Measurements from ENCODE around the gene HPS1. TPM values are rescaled to one million over a fixed set of nuclear protein-coding genes. Genes with fewer than 3 reads are reported as not detected.

The HPS1 gene
- total and polyA plus RNA-seq, 2 experiments from 2014 or later: 21.4 to 51.2 TPM

DNA sequence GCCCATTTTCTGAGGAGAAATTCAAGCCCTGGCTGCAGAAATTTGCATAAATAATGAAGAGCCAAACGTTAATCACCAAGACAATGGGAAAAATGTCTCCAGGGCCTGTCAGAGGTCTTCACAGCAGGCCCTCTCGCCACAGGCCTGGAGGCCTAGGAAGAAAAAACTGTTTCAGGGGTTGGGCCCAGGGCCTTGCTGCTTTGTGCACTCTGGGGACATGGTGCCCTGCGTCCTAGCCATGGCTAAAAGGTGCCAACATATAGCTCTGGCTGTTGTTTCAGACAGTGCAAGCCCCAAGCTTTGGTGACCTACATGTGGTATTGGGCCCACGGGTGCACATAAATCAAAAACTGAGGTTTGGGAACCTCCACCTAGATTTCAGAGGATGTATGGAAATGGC, 8.0 kb downstream of the HPS1 start (continued):
- TF ChIP-seq, protein P1, sequence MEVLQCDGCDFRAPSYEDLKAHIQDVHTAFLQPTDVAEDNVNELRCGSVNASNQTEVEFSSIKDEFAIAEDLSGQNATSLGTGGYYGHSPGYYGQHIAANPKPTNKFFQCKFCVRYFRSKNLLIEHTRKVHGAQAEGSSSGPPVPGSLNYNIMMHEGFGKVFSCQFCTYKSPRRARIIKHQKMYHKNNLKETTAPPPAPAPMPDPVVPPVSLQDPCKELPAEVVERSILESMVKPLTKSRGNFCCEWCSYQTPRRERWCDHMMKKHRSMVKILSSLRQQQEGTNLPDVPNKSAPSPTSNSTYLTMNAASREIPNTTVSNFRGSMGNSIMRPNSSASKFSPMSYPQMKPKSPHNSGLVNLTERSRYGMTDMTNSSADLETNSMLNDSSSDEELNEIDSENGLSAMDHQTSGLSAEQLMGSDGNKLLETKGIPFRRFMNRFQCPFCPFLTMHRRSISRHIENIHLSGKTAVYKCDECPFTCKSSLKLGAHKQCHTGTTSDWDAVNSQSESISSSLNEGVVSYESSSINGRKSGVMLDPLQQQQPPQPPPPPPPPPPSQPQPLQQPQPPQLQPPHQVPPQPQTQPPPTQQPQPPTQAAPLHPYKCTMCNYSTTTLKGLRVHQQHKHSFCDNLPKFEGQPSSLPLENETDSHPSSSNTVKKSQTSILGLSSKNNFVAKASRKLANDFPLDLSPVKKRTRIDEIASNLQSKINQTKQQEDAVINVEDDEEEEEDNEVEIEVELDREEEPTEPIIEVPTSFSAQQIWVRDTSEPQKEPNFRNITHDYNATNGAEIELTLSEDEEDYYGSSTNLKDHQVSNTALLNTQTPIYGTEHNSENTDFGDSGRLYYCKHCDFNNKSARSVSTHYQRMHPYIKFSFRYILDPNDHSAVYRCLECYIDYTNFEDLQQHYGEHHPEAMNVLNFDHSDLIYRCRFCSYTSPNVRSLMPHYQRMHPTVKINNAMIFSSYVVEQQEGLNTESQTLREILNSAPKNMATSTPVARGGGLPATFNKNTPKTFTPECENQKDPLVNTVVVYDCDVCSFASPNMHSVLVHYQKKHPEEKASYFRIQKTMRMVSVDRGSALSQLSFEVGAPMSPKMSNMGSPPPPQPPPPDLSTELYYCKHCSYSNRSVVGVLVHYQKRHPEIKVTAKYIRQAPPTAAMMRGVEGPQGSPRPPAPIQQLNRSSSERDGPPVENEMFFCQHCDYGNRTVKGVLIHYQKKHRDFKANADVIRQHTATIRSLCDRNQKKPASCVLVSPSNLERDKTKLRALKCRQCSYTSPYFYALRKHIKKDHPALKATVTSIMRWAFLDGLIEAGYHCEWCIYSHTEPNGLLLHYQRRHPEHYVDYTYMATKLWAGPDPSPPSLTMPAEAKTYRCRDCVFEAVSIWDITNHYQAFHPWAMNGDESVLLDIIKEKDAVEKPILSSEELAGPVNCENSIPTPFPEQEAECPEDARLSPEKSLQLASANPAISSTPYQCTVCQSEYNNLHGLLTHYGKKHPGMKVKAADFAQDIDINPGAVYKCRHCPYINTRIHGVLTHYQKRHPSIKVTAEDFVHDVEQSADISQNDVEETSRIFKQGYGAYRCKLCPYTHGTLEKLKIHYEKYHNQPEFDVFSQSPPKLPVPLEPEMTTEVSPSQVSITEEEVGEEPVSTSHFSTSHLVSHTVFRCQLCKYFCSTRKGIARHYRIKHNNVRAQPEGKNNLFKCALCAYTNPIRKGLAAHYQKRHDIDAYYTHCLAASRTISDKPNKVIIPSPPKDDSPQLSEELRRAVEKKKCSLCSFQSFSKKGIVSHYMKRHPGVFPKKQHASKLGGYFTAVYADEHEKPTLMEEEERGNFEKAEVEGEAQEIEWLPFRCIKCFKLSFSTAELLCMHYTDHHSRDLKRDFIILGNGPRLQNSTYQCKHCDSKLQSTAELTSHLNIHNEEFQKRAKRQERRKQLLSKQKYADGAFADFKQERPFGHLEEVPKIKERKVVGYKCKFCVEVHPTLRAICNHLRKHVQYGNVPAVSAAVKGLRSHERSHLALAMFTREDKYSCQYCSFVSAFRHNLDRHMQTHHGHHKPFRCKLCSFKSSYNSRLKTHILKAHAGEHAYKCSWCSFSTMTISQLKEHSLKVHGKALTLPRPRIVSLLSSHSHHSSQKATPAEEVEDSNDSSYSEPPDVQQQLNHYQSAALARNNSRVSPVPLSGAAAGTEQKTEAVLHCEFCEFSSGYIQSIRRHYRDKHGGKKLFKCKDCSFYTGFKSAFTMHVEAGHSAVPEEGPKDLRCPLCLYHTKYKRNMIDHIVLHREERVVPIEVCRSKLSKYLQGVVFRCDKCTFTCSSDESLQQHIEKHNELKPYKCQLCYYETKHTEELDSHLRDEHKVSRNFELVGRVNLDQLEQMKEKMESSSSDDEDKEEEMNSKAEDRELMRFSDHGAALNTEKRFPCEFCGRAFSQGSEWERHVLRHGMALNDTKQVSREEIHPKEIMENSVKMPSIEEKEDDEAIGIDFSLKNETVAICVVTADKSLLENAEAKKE (CRISPR knock-in tag; IDR thresholded peaks at IDR 0.05): no peak
- TF ChIP-seq JUNB (IDR thresholded peaks at IDR 0.05; ENCODE audit: unreplicated experiment) (no peak), CREB1 (CRISPR knock-in tag; IDR thresholded peaks at IDR 0.05; ENCODE audit: low read depth) (no peak)

DNA sequence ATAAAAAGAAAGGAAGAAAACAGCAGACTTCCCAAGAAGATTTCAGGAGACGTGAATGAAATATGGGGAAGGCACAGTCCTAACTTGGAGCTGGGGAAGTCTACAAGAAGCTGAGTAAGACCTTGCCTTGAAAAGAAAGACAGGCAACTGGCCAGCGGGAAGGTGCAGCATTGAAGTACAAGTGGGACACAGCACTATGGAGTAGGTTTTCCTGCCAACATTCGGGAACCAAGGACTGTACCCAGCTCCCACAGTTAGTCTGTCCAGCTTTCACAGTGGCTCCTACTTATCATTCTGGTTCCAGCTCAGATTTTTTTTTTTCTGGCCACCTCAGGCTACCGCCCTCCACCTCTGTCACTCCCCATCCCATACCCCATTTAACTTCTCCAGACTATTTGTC, 10.0 kb downstream of the HPS1 start:
- Histone ChIP-seq H3F3A (replicated peaks; ENCODE audit: low read depth) (no peaks in the 10 kb centered on the region), H3K36me3 (ENCODE audit: insufficient read depth) (peaks cover 24% of the 10 kb centered on the region; the same call in 1 of the 2 replicates), H3K4me2 (no peak overlapping the region), H3K4me3 (no peak overlapping the region), H3K9me2 (ENCODE audit: insufficient read depth) (no peaks in the 10 kb centered on the region), H3K27me3 (ENCODE audit: insufficient read depth) (no peaks in the 10 kb centered on the region), H4K20me1 (replicated peaks; ENCODE audit: insufficient read depth) (0 out of 2 replicates have a peak, but pooled peaks cover 3% of the 10 kb centered on the region), H3K4me1 (ENCODE audit: insufficient read depth) (no peaks in the 10 kb centered on the region), H2AFZ (no peak overlapping the region), H3K27ac (ENCODE audit: low read depth) (no peak overlapping the region), H3K79me2 (replicated peaks; ENCODE audit: insufficient read depth) (no peaks in the 10 kb centered on the region)
- peaks cover 6% of the 10 kb centered on the region; the same call in 2 of the 3 replicates for H3K4me1 Mint-ChIP-seq
- ATAC-seq (no peak), DNase-seq (ENCODE audit: low spot score) (no peak)
- H3K9me3 Mint-ChIP-seq: peaks cover 37% of the 10 kb centered on the region
- TF ChIP-seq EZH2 (IDR thresholded peaks at IDR 0.05; ENCODE audit: low read depth, unreplicated experiment) (no peak), ZNF331 (CRISPR knock-in tag; IDR thresholded peaks at IDR 0.05; ENCODE audit: low read depth) (no peak), CREB1 (CRISPR knock-in tag; IDR thresholded peaks at IDR 0.05; ENCODE audit: low read depth) (no peak), POLR2AphosphoS5 (IDR thresholded peaks at IDR 0.05; ENCODE audit: low read depth) (no peak)
- TF ChIP-seq, protein P1 (CRISPR knock-in tag; IDR thresholded peaks at IDR 0.05): no peak
- TF ChIP-seq, protein P2, sequence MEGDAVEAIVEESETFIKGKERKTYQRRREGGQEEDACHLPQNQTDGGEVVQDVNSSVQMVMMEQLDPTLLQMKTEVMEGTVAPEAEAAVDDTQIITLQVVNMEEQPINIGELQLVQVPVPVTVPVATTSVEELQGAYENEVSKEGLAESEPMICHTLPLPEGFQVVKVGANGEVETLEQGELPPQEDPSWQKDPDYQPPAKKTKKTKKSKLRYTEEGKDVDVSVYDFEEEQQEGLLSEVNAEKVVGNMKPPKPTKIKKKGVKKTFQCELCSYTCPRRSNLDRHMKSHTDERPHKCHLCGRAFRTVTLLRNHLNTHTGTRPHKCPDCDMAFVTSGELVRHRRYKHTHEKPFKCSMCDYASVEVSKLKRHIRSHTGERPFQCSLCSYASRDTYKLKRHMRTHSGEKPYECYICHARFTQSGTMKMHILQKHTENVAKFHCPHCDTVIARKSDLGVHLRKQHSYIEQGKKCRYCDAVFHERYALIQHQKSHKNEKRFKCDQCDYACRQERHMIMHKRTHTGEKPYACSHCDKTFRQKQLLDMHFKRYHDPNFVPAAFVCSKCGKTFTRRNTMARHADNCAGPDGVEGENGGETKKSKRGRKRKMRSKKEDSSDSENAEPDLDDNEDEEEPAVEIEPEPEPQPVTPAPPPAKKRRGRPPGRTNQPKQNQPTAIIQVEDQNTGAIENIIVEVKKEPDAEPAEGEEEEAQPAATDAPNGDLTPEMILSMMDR (conservative IDR thresholded peaks at IDR 0.05; ENCODE audit: low read depth in 2 of 2): no peak
- H3K27me3 Mint-ChIP-seq (ENCODE audit: insufficient read depth, low read depth, poor library complexity): peaks cover 1% of the 10 kb centered on the region
- H3K36me3 Mint-ChIP-seq (ENCODE audit: low read depth): peaks cover 93% of the 10 kb centered on the region
- no peak overlapping the region for H3K27ac Mint-ChIP-seq
- H3K4me3 Mint-ChIP-seq: no peak overlapping the region
